ENCODE measurements around the gene NBPF1.
"Not testable (repeated sequence)": the region's sequence is repeated elsewhere in the genome, so short reads cannot be mapped to it uniquely, and the experiment has no call there.

NBPF1 gene

GRCh38 chr1:16641159-16641975 lies 28.0 kb upstream of the NBPF1 start:
- DNase-seq (ENCODE audit: low read depth), result not testable (repeated sequence)

- DNase-seq (ENCODE audit: low read depth), result not testable (repeated sequence)
Measured at GRCh38 chr1:16639091-16640031, 26.0 kb upstream of the NBPF1 start.

- not testable (repeated sequence) for DNase-seq (ENCODE audit: low read depth)
Measured at GRCh38 chr1:16637941-16638778, 24.8 kb upstream of the NBPF1 start.

- not testable (repeated sequence) for DNase-seq (ENCODE audit: low read depth)
Measured at GRCh38 chr1:16636551-16637195, 23.3 kb upstream of the NBPF1 start.

- DNase-seq (ENCODE audit: low read depth), result not testable (repeated sequence)
Measured at GRCh38 chr1:16635959-16636358, 22.6 kb upstream of the NBPF1 start.

- DNase-seq (ENCODE audit: low read depth), result not testable (repeated sequence)
Measured at GRCh38 chr1:16633540-16634282, 20.3 kb upstream of the NBPF1 start.

- DNase-seq (ENCODE audit: low read depth), result not testable (repeated sequence)
Measured at GRCh38 chr1:16632044-16632850, 18.9 kb upstream of the NBPF1 start.

- no peak for DNase-seq (ENCODE audit: low read depth)
Measured at GRCh38 chr1:16631248-16632043, 18.1 kb upstream of the NBPF1 start.

- DNase-seq (ENCODE audit: low read depth), result no peak
Measured at GRCh38 chr1:16630661-16631247, 17.4 kb upstream of the NBPF1 start.

- not testable (repeated sequence) for DNase-seq (ENCODE audit: low read depth)
Measured at GRCh38 chr1:16629916-16630530, 16.7 kb upstream of the NBPF1 start.

GRCh38 chr1:16628361-16629111 lies 15.2 kb upstream of the NBPF1 start:
- no peak for DNase-seq (ENCODE audit: low read depth)

- DNase-seq (ENCODE audit: low read depth), result not testable (repeated sequence)
Measured at GRCh38 chr1:16626409-16626983, 13.1 kb upstream of the NBPF1 start.

- no peak for DNase-seq (ENCODE audit: low read depth)
Measured at GRCh38 chr1:16625497-16626408, 12.4 kb upstream of the NBPF1 start.

- DNase-seq (ENCODE audit: low read depth), result not testable (repeated sequence)
Measured at GRCh38 chr1:16623812-16624719, 10.7 kb upstream of the NBPF1 start.

GRCh38 chr1:16623337-16623736 lies 10.0 kb upstream of the NBPF1 start:
- not testable (repeated sequence) for DNase-seq (ENCODE audit: low read depth)
